Pancreas (tissue), 10 donors: ENCODE results near the gene IFRD2. TPM values are rescaled to one million over a fixed set of nuclear protein-coding genes. Genes with fewer than 3 reads are reported as not detected.
"Not testable (repeated sequence)": the region's sequence is repeated elsewhere in the genome, so short reads cannot be mapped to it uniquely, and the experiment has no call there.

Source experiments
- ATAC-seq, 4 donors: fragments of 200-7000 bp; cut with Tn5 transposase; one replicate each; pipeline versions ENCODE4 v1.8.0 to v1.9.1; 2020; ENCODE audit warnings: mild to moderate bottlenecking in 4 of 4, moderate library complexity in 4 of 4
- DNase-seq, 6 donors: peaks; one replicate each; pipeline ENCODE4 v3.0.0-alpha.2; 2020
- FAIRE-seq: peaks from 2 replicates; lab custom pipeline; 2012; peaks lifted over from hg19 to GRCh38; lab: Jason Lieb, UNC
- H3K27ac ChIP-seq, 4 donors: fragments of 200-600 bp; sonication (generic); 1 replicate in 3 of 4; 2 replicates in 1 of 4; pipeline versions ENCODE4 v1.5.0 to v1.8.0; 2020
- H3K27me3 ChIP-seq, 4 donors: fragments of 200-600 bp; one replicate each; pipeline ENCODE4 v1.8.0; 2021
- H3K36me3 ChIP-seq, 3 donors: fragments of 200-600 bp; sonication (generic) in 1 of 3; one replicate each; pipeline versions ENCODE4 v1.5.0 to v1.8.0; 2020 to 2021
- H3K4me1 ChIP-seq, 3 donors: fragments of 200-600 bp; one replicate each; pipeline ENCODE4 v1.8.0; 2021
- H3K4me3 ChIP-seq, 4 donors: fragments of 200-600 bp; sonication (generic) in 2 of 4; one replicate each; pipeline versions ENCODE4 v1.5.0 to v1.8.0; 2020 to 2021
- H3K9me3 ChIP-seq, 4 donors: fragments of 200-600 bp; one replicate each; pipeline ENCODE4 v1.8.0; 2021
- WGBS, 2 donors: extraction: QIAGEN DNeasy Blood & Tissue Kit; methylation state at CpG; one replicate each; pipeline ENCODE4 v1.1.7; 2013; 5-methylcytosine and 5-hydroxymethylcytosine counted together
- intact Hi-C, 3 donors: fragments of 100-400 bp; cut with DNase I; formaldehyde crosslinking; loops; one replicate each; pipeline versions ENCODE4 v1.11.1 to v1.14.2; 2022
- polyA plus RNA-seq, 2 donors: library from polyadenylated mRNA; stranded (reverse); fragments of 200-250 nt; gene quantifications; one replicate each; pipeline ENCODE4 v1.2.3, GENCODE V29; 2013
- total RNA-seq, 6 donors: library from RNA; stranded (reverse); fragmentation: NEBNext Ultra II Directional in 4 of 6; extraction: Animal tissue kit (Norgen Biotek cat#: 25700) in 4 of 6; gene quantifications; one replicate each; pipeline versions ENCODE4 v1.2.1 to v1.2.4, GENCODE V29; 2021 to 2023
- TF ChIP-seq, protein P1 (sequence below), 4 donors: fragments of 200-600 bp; sonication (generic) in 3 of 4; IDR thresholded peaks; one replicate each; pipeline versions ENCODE4 v1.5.0 to v1.8.0; 2021; ENCODE audit warnings: antibody characterized with exemption in 4 of 4
- donor health status: healthy with polysubstance abuse.
- donor health status: DM: no; HTN: no; CAD: no; lungs with moderate emphysema.
- donor health status: DM: no; HTN: no; CAD: no.
- donor health status: control.
- donor health status: control.
- donor health status: Bipolar disorder and iron deficiency.
- donor health status: DM: yes; HTN: yes; CAD: no.
- donor health status: DM: no; HTN: no; CAD: no.
- donor health status: DM: no; HTN: no; CAD: no.
- donor health status: DM: yes; HTN: yes; CAD: no.

Gene IFRD2
- total and polyA plus RNA-seq, 8 donors = 47.1 to 117 (median 59.5) TPM

GRCh38 chr3:50245251-50245745, 46.9 kb downstream of the IFRD2 start:
- Histone ChIP-seq H3K36me3 (no peaks in the 10 kb centered on the region), H3K9me3 (no peaks in the 10 kb centered on the region), H3K4me3 (peak overlapping the region in 1 of 4 donors; percentile 56), H3K4me1 (peaks cover 0 to 24% (median 5%) of the 10 kb centered on the region in 3 donors), H3K27me3 (no peaks in the 10 kb centered on the region), H3K27ac (peak overlapping the region; percentile 18 to 73 (median 56))
- no peak for FAIRE-seq
- no peak for ATAC-seq
- intact Hi-C loops = no loop called here
- WGBS, 2 donors = 74 to 80% methylated on average over 16 of the region's 16 CpGs
- peak in 1 of 6 donors; percentile 69 for DNase-seq
- TF ChIP-seq, protein P1, sequence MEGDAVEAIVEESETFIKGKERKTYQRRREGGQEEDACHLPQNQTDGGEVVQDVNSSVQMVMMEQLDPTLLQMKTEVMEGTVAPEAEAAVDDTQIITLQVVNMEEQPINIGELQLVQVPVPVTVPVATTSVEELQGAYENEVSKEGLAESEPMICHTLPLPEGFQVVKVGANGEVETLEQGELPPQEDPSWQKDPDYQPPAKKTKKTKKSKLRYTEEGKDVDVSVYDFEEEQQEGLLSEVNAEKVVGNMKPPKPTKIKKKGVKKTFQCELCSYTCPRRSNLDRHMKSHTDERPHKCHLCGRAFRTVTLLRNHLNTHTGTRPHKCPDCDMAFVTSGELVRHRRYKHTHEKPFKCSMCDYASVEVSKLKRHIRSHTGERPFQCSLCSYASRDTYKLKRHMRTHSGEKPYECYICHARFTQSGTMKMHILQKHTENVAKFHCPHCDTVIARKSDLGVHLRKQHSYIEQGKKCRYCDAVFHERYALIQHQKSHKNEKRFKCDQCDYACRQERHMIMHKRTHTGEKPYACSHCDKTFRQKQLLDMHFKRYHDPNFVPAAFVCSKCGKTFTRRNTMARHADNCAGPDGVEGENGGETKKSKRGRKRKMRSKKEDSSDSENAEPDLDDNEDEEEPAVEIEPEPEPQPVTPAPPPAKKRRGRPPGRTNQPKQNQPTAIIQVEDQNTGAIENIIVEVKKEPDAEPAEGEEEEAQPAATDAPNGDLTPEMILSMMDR (IDR thresholded peaks at IDR 0.05) = no peak

GRCh38 chr3:50244813-50245212, 47.4 kb downstream of the IFRD2 start:
- WGBS, 2 donors = 79 to 82% methylated on average over 6 of the region's 6 CpGs
- intact Hi-C loops, FAIRE-seq, DNase-seq, H3K27me3 ChIP-seq, ATAC-seq, H3K4me3 ChIP-seq, H3K9me3 ChIP-seq, H3K36me3 ChIP-seq: not testable (repeated sequence)
- Histone ChIP-seq H3K4me1 (peaks cover 0 to 24% (median 5%) of the 10 kb centered on the region in 3 donors), H3K27ac (peak overlapping the region in 2 of 4 donors; percentile 80 to 81)

DNA sequence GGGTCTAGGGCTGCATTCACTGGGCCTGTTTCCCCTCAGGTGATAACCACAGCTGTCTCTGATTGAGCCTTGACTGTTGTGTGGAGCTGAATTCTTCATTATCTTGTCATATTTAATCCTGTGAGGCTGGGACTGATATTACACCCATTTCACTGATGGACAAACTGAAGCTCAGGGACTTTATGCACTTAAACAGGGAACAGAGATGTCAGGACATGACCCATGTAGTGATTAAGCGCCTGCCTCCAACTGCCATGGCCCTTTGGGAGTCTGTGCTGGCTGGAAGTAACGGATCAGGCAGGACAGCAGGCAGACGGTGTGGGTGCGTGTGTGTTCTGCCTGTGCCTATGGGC, 48.7 kb downstream of the IFRD2 start:
- no peak for DNase-seq
- H3K4me3 ChIP-seq = no peak overlapping the region
- H3K36me3 ChIP-seq = no peaks in the 10 kb centered on the region
- H3K27me3 ChIP-seq = no peaks in the 10 kb centered on the region
- 86 to 91% methylated on average over 4 of the region's 4 CpGs for WGBS, 2 donors
- intact Hi-C loops = no loop called here
- H3K27ac ChIP-seq = peak overlapping the region in 3 of 4 donors; percentile 8 to 81 (median 80)
- peaks cover 5 to 31% (median 6%) of the 10 kb centered on the region in 3 donors for H3K4me1 ChIP-seq
- no peak for FAIRE-seq
- TF ChIP-seq, protein P1 (IDR thresholded peaks at IDR 0.05) = no peak
- ATAC-seq = no peak
- H3K9me3 ChIP-seq = no peaks in the 10 kb centered on the region

GRCh38 chr3:50242851-50243542, 49.2 kb downstream of the IFRD2 start:
- no peaks in the 10 kb centered on the region for H3K36me3 ChIP-seq
- ATAC-seq = peak in 2 of 4 donors; percentile 21 to 22
- peak in 2 of 6 donors; percentile 69 to 72 for DNase-seq
- intact Hi-C loops = no loop called here
- TF ChIP-seq, protein P1 (IDR thresholded peaks at IDR 0.05) = no peak
- H3K27ac ChIP-seq = peak overlapping the region in 3 of 4 donors; percentile 8 to 81 (median 80)
- no peak overlapping the region for H3K4me3 ChIP-seq
- H3K9me3 ChIP-seq = no peaks in the 10 kb centered on the region
- peaks cover 5 to 35% (median 11%) of the 10 kb centered on the region in 3 donors for H3K4me1 ChIP-seq
- no peaks in the 10 kb centered on the region for H3K27me3 ChIP-seq
- 53 to 60% methylated on average over 13 to 14 of the region's 14 CpGs for WGBS, 2 donors
- FAIRE-seq = no peak

GRCh38 chr3:50242381-50242770, 49.9 kb downstream of the IFRD2 start:
- WGBS, 2 donors = 67 to 76% methylated on average over 3 of the region's 3 CpGs
- Histone ChIP-seq H3K4me3 (no peak overlapping the region), H3K9me3 (no peaks in the 10 kb centered on the region), H3K27ac (peak overlapping the region in 2 of 4 donors; percentile 80 to 81), H3K36me3 (no peaks in the 10 kb centered on the region), H3K4me1 (peaks cover 5 to 35% (median 12%) of the 10 kb centered on the region in 3 donors), H3K27me3 (no peaks in the 10 kb centered on the region)
- no peak for ATAC-seq
- TF ChIP-seq, protein P1 (IDR thresholded peaks at IDR 0.05) = no peak
- FAIRE-seq = no peak
- intact Hi-C loops = no loop called here
- no peak for DNase-seq
